WERI-Rb-1 (cell line): ENCODE measurements around the gene TRAT1.
"Not testable (repeated sequence)": the region's sequence is repeated elsewhere in the genome, so short reads cannot be mapped to it uniquely, and the experiment has no call there.

ENCODE experiments used
- DNase-seq: peaks from one replicate; pipeline ENCODE4 v3.0.0-alpha.2; 2020
- H3K27ac ChIP-seq: fragments of 250-450 bp; sonication (Bioruptor Pico); 2 replicates; pipeline ENCODE4 v1.5.1; 2020; ENCODE audit warnings: mild to moderate bottlenecking, moderate library complexity
- H3K27me3 ChIP-seq: fragments of 250-450 bp; sonication (Bioruptor Pico); 2 replicates; pipeline ENCODE4 v1.5.1; 2021; ENCODE audit warnings: mild to moderate bottlenecking, low read depth, moderate library complexity; ENCODE audit not compliant: insufficient read depth, severe bottlenecking
- H3K36me3 ChIP-seq: fragments of 250-450 bp; sonication (Bioruptor Pico); 2 replicates; pipeline ENCODE4 v1.5.1; 2020; ENCODE audit warnings: mild to moderate bottlenecking, moderate library complexity
- H3K4me3 ChIP-seq: 2 replicates; pipeline ENCODE4 v1.5.1; 2011; ENCODE audit warnings: low read depth, mild to moderate bottlenecking, control low read depth, low read length
- H3K9me3 ChIP-seq: fragments of 250-450 bp; sonication (Bioruptor Pico); 2 replicates; pipeline ENCODE4 v1.5.1; 2021; ENCODE audit warnings: mild to moderate bottlenecking, moderate library complexity; ENCODE audit not compliant: severe bottlenecking
- TF ChIP-seq, protein P1 (sequence below): IDR thresholded peaks from 2 replicates; pipeline ENCODE4 v1.5.1; 2011; ENCODE audit warnings: low read depth, mild to moderate bottlenecking, control low read depth, inconsistent platforms, low read length

The TRAT1 gene

GRCh38 chr3:108804966-108805365, 17.6 kb upstream of the TRAT1 start:
- Histone ChIP-seq H3K9me3 (no peaks in the 10 kb centered on the region), H3K4me3 (no peak overlapping the region), H3K27ac (no peak overlapping the region), H3K27me3 (no peaks in the 10 kb centered on the region), H3K36me3 (no peaks in the 10 kb centered on the region)
- no peak for DNase-seq
- TF ChIP-seq, protein P1, sequence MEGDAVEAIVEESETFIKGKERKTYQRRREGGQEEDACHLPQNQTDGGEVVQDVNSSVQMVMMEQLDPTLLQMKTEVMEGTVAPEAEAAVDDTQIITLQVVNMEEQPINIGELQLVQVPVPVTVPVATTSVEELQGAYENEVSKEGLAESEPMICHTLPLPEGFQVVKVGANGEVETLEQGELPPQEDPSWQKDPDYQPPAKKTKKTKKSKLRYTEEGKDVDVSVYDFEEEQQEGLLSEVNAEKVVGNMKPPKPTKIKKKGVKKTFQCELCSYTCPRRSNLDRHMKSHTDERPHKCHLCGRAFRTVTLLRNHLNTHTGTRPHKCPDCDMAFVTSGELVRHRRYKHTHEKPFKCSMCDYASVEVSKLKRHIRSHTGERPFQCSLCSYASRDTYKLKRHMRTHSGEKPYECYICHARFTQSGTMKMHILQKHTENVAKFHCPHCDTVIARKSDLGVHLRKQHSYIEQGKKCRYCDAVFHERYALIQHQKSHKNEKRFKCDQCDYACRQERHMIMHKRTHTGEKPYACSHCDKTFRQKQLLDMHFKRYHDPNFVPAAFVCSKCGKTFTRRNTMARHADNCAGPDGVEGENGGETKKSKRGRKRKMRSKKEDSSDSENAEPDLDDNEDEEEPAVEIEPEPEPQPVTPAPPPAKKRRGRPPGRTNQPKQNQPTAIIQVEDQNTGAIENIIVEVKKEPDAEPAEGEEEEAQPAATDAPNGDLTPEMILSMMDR, result no peak

DNA sequence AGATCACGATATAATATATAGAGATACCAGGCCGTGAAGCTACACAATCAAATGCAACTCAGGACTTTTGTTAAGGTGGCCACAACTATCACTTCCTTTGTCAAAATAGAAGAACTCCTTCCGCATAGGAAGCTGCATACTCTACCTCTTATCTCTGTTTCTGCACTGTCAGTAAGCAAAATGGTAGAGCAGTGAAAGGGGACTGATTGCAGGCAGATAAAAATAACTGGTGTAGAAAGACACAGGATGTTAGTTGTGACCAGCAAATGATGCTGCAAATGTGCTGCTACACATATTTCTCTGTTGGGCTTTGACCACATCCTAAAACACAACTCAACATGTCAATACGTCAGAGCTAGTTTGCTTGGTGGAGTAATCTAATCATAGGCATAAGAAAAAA, 16.3 kb upstream of the TRAT1 start:
- no peak overlapping the region for H3K27ac ChIP-seq
- no peak overlapping the region for H3K4me3 ChIP-seq
- no peaks in the 10 kb centered on the region for H3K36me3 ChIP-seq
- H3K27me3 ChIP-seq, result no peaks in the 10 kb centered on the region
- TF ChIP-seq, protein P1, result no peak
- DNase-seq, result no peak
- no peaks in the 10 kb centered on the region for H3K9me3 ChIP-seq

DNA sequence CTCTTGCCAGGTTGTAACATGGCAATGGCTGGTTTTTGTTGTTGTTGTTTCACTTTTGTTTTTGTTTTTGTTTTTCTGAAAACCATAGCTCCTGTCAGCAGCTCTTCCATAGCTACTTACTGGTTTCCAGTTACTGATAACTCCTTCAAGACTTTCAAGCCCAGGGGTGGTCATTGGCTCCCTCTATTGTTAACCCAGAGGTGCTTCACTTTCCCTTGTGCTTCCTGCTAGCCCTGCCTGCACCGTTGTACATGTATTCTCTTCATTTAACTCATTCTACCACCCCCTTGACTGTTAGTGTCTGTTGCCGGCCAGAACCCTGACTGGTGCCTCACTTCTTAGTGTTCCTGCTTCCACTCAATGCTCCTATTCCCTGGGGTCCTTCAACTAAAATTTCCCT, 4.2 kb upstream of the TRAT1 start:
- H3K4me3 ChIP-seq, result no peak overlapping the region
- peak; percentile 77 for DNase-seq

DNA sequence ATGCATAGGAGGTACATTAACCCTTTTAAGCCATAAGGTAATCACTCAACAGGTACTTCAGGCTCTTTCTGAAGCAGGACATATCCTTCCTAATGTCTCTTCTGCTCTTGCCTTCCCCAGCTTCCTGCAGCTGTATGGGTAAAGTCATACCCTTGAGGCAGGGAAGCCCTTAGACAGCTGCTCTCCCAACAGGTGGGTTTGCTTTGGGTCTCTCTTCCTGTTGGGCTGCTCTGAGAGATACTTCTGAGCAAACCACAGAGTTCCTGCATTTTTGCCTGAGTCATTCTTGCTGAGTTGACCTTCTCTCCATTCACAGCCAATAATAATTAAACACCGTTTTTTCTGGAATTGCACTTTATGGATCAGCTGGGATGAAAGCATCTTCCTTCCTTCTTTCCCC, 2.0 kb upstream of the TRAT1 start:
- TF ChIP-seq, protein P1, result no peak
- Histone ChIP-seq H3K27ac (no peak overlapping the region), H3K4me3 (no peak overlapping the region), H3K36me3 (no peaks in the 10 kb centered on the region), H3K9me3 (no peaks in the 10 kb centered on the region), H3K27me3 (no peaks in the 10 kb centered on the region)
- DNase-seq, result no peak

More for the DNA sequence above, 4.2 kb upstream of the TRAT1 start:
- Histone ChIP-seq H3K9me3 (no peaks in the 10 kb centered on the region), H3K27me3 (no peaks in the 10 kb centered on the region), H3K36me3 (no peaks in the 10 kb centered on the region), H3K27ac (no peak overlapping the region)
- TF ChIP-seq, protein P1, result peak; percentile 88

GRCh38 chr3:108823227-108823626, 641 bp downstream of the TRAT1 start:
- Histone ChIP-seq H3K27ac (no peak overlapping the region), H3K9me3 (no peaks in the 10 kb centered on the region), H3K4me3 (no peak overlapping the region), H3K36me3 (no peaks in the 10 kb centered on the region), H3K27me3 (no peaks in the 10 kb centered on the region)
- TF ChIP-seq, protein P1, result no peak
- no peak for DNase-seq

GRCh38 chr3:108823803-108824202, 1.2 kb downstream of the TRAT1 start:
- H3K27me3 ChIP-seq, H3K4me3 ChIP-seq, H3K27ac ChIP-seq: not testable (repeated sequence)

More at GRCh38 chr3:108823803-108824202, 1.2 kb downstream of the TRAT1 start:
- H3K36me3 ChIP-seq, DNase-seq, H3K9me3 ChIP-seq: not testable (repeated sequence)
